ENCODE measurements around the gene PLEKHB1. TPM values are rescaled to one million over a fixed set of nuclear protein-coding genes. Genes with fewer than 3 reads are reported as not detected.

The PLEKHB1 gene
- total RNA-seq, 5 donors from 2014 or later (not counting 1 experiment from before 2014, with no cell fraction given) = 50.8 to 70.6 (median 61.1) TPM

GRCh38 chr11:73662445-73663157, 16.2 kb downstream of the PLEKHB1 start:
- H3K36me3 Mint-ChIP-seq = peaks cover 4% of the 10 kb centered on the region
- Histone ChIP-seq H3K27me3 (replicated peaks in 1 of 2; ENCODE audit: control insufficient read depth in 2 of 2, extremely low read depth in 1 of 2, insufficient read depth in 2 of 2, low read length in 1 of 2) (peaks cover 0 to 7% of the 10 kb centered on the region in 2 experiments), H3K4me1 (ENCODE audit: control insufficient read depth in 1 of 2, extremely low read depth in 1 of 2, insufficient read depth in 2 of 2, low read length in 2 of 2) (peaks cover 0 to 17% of the 10 kb centered on the region in 2 experiments), H3K36me3 (ENCODE audit: control insufficient read depth in 2 of 2, extremely low read depth in 1 of 2, insufficient read depth in 1 of 2, low read length in 1 of 2) (peaks cover 0 to 2% of the 10 kb centered on the region in 2 donors), H3K27ac (ENCODE audit: low read length) (no peak overlapping the region), H3K9me3 (no peaks in the 10 kb centered on the region), H3K4me3 (ENCODE audit: control insufficient read depth in 1 of 2, extremely low read depth in 1 of 2, low read length in 1 of 2) (no peak overlapping the region)
- H3K27me3 Mint-ChIP-seq = no peaks in the 10 kb centered on the region
- 96% methylated on average over 2 of the region's 3 CpGs for WGBS (ENCODE audit: insufficient coverage)
- ChIA-PET CTCF (interaction anchor here (0.6 to 4.9 kb wide), 5 partner anchors 37 to 519 kb away, joined by 3 to 68 read pairs (median 16); no protein-coding TSS in a partner anchor), POLR2A (no interaction called here)
- ATAC-seq (replicated peaks in 1 of 4) (no peak), DNase-seq (no peak)
- H3K4me1 Mint-ChIP-seq = peaks cover 12 to 20% (median 18%) of the 10 kb centered on the region in 3 donors
- peak overlapping the region; percentile 5 to 53 for H3K27ac Mint-ChIP-seq
- no peak overlapping the region for H3K4me3 Mint-ChIP-seq
- no peaks in the 10 kb centered on the region for H3K9me3 Mint-ChIP-seq

GRCh38 chr11:73663604-73664495, 17.5 kb downstream of the PLEKHB1 start:
- ATAC-seq (replicated peaks in 1 of 4) = no peak

GRCh38 chr11:73664877-73665276, 18.5 kb downstream of the PLEKHB1 start:
- no peaks in the 10 kb centered on the region for H3K27me3 Mint-ChIP-seq
- no peak overlapping the region for H3K4me3 Mint-ChIP-seq
- peaks cover 0 to 2% of the 10 kb centered on the region in 2 donors for H3K36me3 ChIP-seq (ENCODE audit: control insufficient read depth in 2 of 2, extremely low read depth in 1 of 2, insufficient read depth in 1 of 2, low read length in 1 of 2)
- peak overlapping the region; percentile 78 for H3K27ac Mint-ChIP-seq
- no peaks in the 10 kb centered on the region for H3K9me3 ChIP-seq
- ChIA-PET CTCF (no interaction called here), POLR2A (no interaction called here)
- no peak overlapping the region for H3K4me3 ChIP-seq (ENCODE audit: control insufficient read depth in 1 of 2, extremely low read depth in 1 of 2, low read length in 1 of 2)
- no peaks in the 10 kb centered on the region for H3K9me3 Mint-ChIP-seq
- peaks cover 12 to 20% (median 18%) of the 10 kb centered on the region in 3 donors for H3K4me1 Mint-ChIP-seq
- ATAC-seq (replicated peaks in 1 of 4) (no peak), DNase-seq (no peak)
- peaks cover 0 to 7% of the 10 kb centered on the region in 2 experiments for H3K27me3 ChIP-seq (replicated peaks in 1 of 2; ENCODE audit: control insufficient read depth in 2 of 2, extremely low read depth in 1 of 2, insufficient read depth in 2 of 2, low read length in 1 of 2)
- peaks cover 0 to 17% of the 10 kb centered on the region in 2 experiments for H3K4me1 ChIP-seq (ENCODE audit: control insufficient read depth in 1 of 2, extremely low read depth in 1 of 2, insufficient read depth in 2 of 2, low read length in 2 of 2)
- H3K36me3 Mint-ChIP-seq = no peaks in the 10 kb centered on the region
- no peak overlapping the region for H3K27ac ChIP-seq (ENCODE audit: low read length)

More at GRCh38 chr11:73663604-73664495, 17.5 kb downstream of the PLEKHB1 start:
- no peak overlapping the region for H3K4me3 Mint-ChIP-seq
- CTCF ChIA-PET = interaction anchor here in 1 of 2 donors (0.7 to 4.0 kb wide), 2 partner anchors 38 to 312 kb away, joined by 4 to 16 read pairs; no protein-coding TSS in a partner anchor
- peaks cover 0 to 7% of the 10 kb centered on the region in 2 experiments for H3K27me3 ChIP-seq (replicated peaks in 1 of 2; ENCODE audit: control insufficient read depth in 2 of 2, extremely low read depth in 1 of 2, insufficient read depth in 2 of 2, low read length in 1 of 2)
- WGBS (ENCODE audit: insufficient coverage) = 90% methylated on average over 3 of the region's 3 CpGs
- peaks cover 12 to 20% (median 18%) of the 10 kb centered on the region in 3 donors for H3K4me1 Mint-ChIP-seq
- no peak overlapping the region for H3K4me3 ChIP-seq (ENCODE audit: control insufficient read depth in 1 of 2, extremely low read depth in 1 of 2, low read length in 1 of 2)
- peak overlapping the region; percentile 27 for H3K27ac ChIP-seq (ENCODE audit: low read length)
- H3K27me3 Mint-ChIP-seq = no peaks in the 10 kb centered on the region
- POLR2A ChIA-PET = interaction anchor here in 1 of 2 donors (0.6 kb wide), 1 partner anchor 51 kb away, joined by 4 read pairs; no protein-coding TSS in a partner anchor
- H3K9me3 ChIP-seq = no peaks in the 10 kb centered on the region
- H3K36me3 ChIP-seq (ENCODE audit: control insufficient read depth in 2 of 2, extremely low read depth in 1 of 2, insufficient read depth in 1 of 2, low read length in 1 of 2) = peaks cover 0 to 2% of the 10 kb centered on the region in 2 donors
- no peaks in the 10 kb centered on the region for H3K36me3 Mint-ChIP-seq
- DNase-seq = no peak
- H3K27ac Mint-ChIP-seq = peak overlapping the region; percentile 23 to 41
- no peaks in the 10 kb centered on the region for H3K9me3 Mint-ChIP-seq
- H3K4me1 ChIP-seq (ENCODE audit: control insufficient read depth in 1 of 2, extremely low read depth in 1 of 2, insufficient read depth in 2 of 2, low read length in 2 of 2) = peaks cover 0 to 17% of the 10 kb centered on the region in 2 experiments

- ATAC-seq (replicated peaks in 1 of 4) (no peak), DNase-seq (no peak)
- H3K36me3 Mint-ChIP-seq = no peaks in the 10 kb centered on the region
- no peak overlapping the region for H3K27ac Mint-ChIP-seq
- H3K9me3 Mint-ChIP-seq = no peaks in the 10 kb centered on the region
- peaks cover 10 to 12% (median 10%) of the 10 kb centered on the region in 3 donors for H3K4me1 Mint-ChIP-seq
- Histone ChIP-seq H3K4me1 (ENCODE audit: control insufficient read depth in 1 of 2, extremely low read depth in 1 of 2, insufficient read depth in 2 of 2, low read length in 2 of 2) (peaks cover 0 to 6% of the 10 kb centered on the region in 2 experiments), H3K27ac (ENCODE audit: low read length) (no peak overlapping the region), H3K36me3 (ENCODE audit: control insufficient read depth in 2 of 2, extremely low read depth in 1 of 2, insufficient read depth in 1 of 2, low read length in 1 of 2) (no peaks in the 10 kb centered on the region), H3K9me3 (no peaks in the 10 kb centered on the region), H3K27me3 (replicated peaks in 1 of 2; ENCODE audit: control insufficient read depth in 2 of 2, extremely low read depth in 1 of 2, insufficient read depth in 2 of 2, low read length in 1 of 2) (no peaks in the 10 kb centered on the region), H3K4me3 (ENCODE audit: control insufficient read depth in 1 of 2, extremely low read depth in 1 of 2, low read length in 1 of 2) (no peak overlapping the region)
- no peaks in the 10 kb centered on the region for H3K27me3 Mint-ChIP-seq
- H3K4me3 Mint-ChIP-seq = no peak overlapping the region
- POLR2A ChIA-PET = no interaction called here
- CTCF ChIA-PET = no interaction called here
- no CpG with 5 or more reads among the region's 1 CpG for WGBS (ENCODE audit: insufficient coverage)
Measured at GRCh38 chr11:73667891-73668290, 21.5 kb downstream of the PLEKHB1 start.

- Mint-ChIP-seq H3K4me3 (no peak overlapping the region), H3K4me1 (no peaks in the 10 kb centered on the region), H3K27ac (no peak overlapping the region), H3K27me3 (no peaks in the 10 kb centered on the region), H3K9me3 (no peaks in the 10 kb centered on the region), H3K36me3 (peaks cover 7% of the 10 kb centered on the region)
- Histone ChIP-seq H3K4me1 (ENCODE audit: control insufficient read depth in 1 of 2, extremely low read depth in 1 of 2, insufficient read depth in 2 of 2, low read length in 2 of 2) (no peaks in the 10 kb centered on the region), H3K9me3 (no peaks in the 10 kb centered on the region), H3K4me3 (ENCODE audit: control insufficient read depth in 1 of 2, extremely low read depth in 1 of 2, low read length in 1 of 2) (no peak overlapping the region), H3K27ac (ENCODE audit: low read length) (no peak overlapping the region), H3K27me3 (replicated peaks in 1 of 2; ENCODE audit: control insufficient read depth in 2 of 2, extremely low read depth in 1 of 2, insufficient read depth in 2 of 2, low read length in 1 of 2) (no peaks in the 10 kb centered on the region), H3K36me3 (ENCODE audit: control insufficient read depth in 2 of 2, extremely low read depth in 1 of 2, insufficient read depth in 1 of 2, low read length in 1 of 2) (peaks cover 0 to 4% of the 10 kb centered on the region in 2 donors)
- ATAC-seq (replicated peaks in 1 of 4) = no peak
- DNase-seq = no peak
- ChIA-PET CTCF (interaction anchor here in 1 of 2 donors (0.6 kb wide), 1 partner anchor 211 kb away, joined by 4 read pairs; no protein-coding TSS in a partner anchor), POLR2A (no interaction called here)
- 86% methylated on average over 1 of the region's 3 CpGs for WGBS (ENCODE audit: insufficient coverage)
Measured at GRCh38 chr11:73670808-73671207, 24.4 kb downstream of the PLEKHB1 start.

DNA sequence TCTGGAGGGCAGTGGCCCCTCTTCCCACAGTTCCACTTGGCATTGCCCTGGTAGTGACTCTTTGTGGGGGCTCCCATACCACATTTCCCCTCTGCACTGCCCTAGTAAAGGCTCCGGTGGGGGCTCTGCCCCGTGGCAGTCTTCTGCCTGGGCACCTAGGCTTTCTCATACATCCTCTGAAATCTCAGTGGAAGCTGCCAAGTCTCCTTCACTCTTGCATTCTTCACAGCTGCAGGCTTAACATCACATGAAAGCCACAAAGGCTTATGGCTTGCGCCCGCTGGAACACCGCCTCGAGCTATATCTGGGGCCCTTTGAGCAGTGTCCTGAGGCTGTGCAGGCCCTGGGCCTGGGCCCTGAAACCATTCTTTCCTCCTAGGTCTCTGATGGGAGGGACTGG, 25.3 kb downstream of the PLEKHB1 start:
- Mint-ChIP-seq H3K36me3 (peaks cover 13% of the 10 kb centered on the region), H3K4me3 (no peak overlapping the region), H3K9me3 (no peaks in the 10 kb centered on the region), H3K27ac (no peak overlapping the region), H3K4me1 (no peaks in the 10 kb centered on the region), H3K27me3 (no peaks in the 10 kb centered on the region)
- Histone ChIP-seq H3K9me3 (no peaks in the 10 kb centered on the region), H3K27me3 (replicated peaks in 1 of 2; ENCODE audit: control insufficient read depth in 2 of 2, extremely low read depth in 1 of 2, insufficient read depth in 2 of 2, low read length in 1 of 2) (no peaks in the 10 kb centered on the region), H3K36me3 (ENCODE audit: control insufficient read depth in 2 of 2, extremely low read depth in 1 of 2, insufficient read depth in 1 of 2, low read length in 1 of 2) (peaks cover 0 to 6% of the 10 kb centered on the region in 2 donors), H3K4me3 (ENCODE audit: control insufficient read depth in 1 of 2, extremely low read depth in 1 of 2, low read length in 1 of 2) (no peak overlapping the region), H3K4me1 (ENCODE audit: control insufficient read depth in 1 of 2, extremely low read depth in 1 of 2, insufficient read depth in 2 of 2, low read length in 2 of 2) (no peaks in the 10 kb centered on the region), H3K27ac (ENCODE audit: low read length) (no peak overlapping the region)
- ChIA-PET POLR2A (no interaction called here), CTCF (no interaction called here)
- WGBS (ENCODE audit: insufficient coverage) = 93% methylated on average over 6 of the region's 6 CpGs
- ATAC-seq (replicated peaks in 1 of 4) = no peak
- DNase-seq = no peak
